Cortex of kidney (tissue), 1 donor: Measurements from ENCODE around the gene AK4.

Source experiments
- DNase-seq: peaks from one replicate; lab custom pipeline; 2025; lab: John Stamatoyannopoulos, UW

The AK4 gene

DNA sequence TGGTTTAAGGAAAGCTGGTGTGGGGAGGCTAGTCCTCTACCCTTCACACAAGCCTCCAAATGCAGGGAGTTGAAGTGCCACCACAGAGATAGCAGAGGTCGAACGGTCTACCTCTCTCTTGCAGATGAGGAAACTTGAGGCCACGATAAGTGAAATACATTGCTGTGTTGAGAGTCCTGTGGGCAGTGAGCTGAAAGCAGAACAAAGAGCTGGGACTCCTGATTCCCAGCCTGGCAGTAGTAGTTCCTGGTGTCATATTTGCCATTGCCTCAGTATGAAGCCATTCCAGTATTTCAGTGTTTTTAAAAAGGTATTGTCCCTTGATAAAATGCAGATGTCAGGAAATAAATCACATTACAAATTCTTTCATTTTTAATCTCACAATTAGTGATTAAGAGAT, 28.6 kb downstream of the AK4 start:
- no peak for DNase-seq

DNA sequence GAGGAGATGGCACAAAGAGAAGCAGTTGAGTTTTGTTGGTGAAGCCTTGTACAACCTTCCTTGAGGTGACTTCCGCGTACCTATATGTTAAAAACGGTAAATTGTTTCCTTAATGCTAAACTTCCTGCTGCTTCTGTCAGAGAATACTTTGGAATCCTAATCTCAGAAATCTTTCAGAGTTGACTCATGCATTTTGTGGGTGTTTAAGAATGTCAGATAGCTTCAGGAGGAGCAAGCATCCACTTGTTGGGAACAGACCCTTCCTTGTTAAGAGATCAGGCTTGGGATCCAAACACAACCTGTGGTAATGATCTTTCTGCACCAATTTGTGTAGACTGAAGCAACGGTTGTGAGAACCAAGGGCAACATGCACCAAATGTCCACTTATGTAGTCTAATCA, 29.5 kb downstream of the AK4 start:
- no peak for DNase-seq

DNA sequence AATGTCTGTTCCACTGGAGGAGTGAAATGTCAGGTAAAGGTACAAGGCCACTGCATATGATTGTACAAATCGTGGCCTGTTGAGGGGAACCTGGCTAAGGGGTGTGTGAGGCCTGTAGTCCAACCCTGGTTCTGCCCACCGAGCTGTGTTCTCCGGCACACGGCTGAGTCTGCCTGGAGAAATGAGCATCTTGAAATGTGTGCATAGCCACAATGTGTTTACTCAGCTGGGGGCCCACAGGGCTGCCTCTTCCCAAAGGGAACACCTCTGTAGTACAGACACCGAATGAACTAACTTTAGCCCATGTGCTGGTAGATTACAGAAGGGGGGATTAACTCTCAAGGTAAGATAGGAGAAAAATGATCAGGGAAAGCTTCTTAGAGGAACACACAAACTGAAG, 30.2 kb downstream of the AK4 start:
- no peak for DNase-seq

DNA sequence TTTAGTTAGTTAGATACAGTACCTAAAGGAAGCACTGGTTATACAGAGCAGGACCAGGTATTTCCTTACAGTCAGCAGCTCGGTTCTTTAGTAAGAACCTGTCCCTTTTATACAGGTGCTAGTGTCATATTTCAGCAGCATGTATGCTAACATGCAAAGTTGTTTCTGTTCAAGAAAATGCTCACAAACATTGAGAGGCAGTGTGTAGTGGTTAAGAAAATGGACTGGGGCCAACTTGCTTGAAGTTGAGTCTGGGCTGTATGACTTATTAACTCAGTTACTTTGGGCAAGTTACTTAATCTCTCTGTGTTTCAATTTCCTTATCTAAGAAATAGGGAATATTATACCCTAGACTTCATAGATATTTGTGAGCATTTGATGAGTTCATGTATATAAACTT, 31.1 kb downstream of the AK4 start:
- DNase-seq: no peak

DNA sequence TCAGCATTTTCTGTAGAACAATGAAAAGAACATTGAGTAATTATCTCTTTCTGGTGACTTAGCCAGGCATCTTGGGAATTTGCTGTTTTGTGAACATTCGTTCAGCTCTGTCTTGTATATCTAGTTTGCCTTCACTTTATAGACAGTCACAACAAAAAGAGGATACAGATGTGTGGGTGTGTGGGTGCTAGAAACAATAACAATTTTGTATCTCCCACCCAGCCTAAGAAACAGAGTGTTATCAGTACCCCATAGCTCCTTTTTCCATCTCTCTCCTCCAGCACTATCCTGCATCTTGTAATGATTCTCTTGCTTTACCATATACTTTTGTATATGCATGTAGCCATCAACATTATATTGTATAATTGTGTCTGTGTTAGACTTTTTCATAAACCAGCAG, 33.0 kb downstream of the AK4 start:
- no peak for DNase-seq

DNA sequence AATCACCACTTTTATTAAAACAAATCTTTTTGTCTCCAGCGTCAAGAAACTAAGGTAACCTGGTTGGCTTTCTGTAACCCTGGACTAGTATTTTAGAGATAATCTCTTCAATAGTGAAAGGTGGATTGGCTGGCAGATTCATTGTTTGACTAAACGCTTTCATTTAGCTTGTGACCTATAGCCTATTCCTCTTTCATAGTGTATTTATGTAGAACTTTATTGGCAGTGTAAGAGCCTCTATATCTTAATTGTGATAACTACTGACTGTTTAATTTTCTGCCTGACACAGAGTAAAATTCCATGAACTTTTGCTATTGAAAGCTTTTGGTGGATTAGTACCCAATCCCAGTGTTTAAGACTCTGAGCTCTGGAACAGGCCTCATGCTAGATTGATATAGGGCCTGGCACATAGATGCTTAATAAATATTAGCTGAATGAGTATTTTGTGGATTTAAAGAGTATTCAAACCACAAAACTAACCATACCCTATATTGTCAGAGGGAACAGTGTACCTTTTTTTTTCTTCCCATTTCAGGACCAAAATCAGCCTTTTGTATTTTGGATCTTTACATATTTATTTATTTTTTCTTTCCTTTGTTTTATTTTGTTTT, 34.8 kb downstream of the AK4 start:
- no peak for DNase-seq

DNA sequence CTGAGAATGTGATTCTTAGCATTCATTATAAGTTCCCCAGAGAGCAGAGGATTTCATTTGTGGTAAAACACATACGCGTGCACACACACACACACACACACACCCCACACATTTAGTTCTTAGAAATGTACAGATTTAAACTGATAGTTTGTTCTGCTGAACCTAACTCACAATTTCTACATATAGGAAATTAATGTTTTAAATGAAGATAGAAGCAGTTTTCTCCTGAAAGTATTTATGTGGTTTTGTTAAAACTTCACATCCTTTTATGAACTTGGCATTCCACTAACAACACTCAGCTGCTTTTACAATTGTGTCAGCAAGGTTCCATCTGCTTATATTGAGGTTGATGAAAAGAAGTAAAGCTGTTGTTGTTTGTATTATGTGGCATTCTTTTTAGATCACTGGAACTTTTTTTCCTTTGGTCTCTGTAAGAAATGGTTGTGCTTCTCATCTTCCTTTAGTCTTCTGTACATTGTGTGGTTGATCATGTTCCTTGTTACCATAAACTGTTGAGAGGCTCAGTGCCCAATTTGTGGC, 41.6 kb downstream of the AK4 start:
- no peak for DNase-seq

DNA sequence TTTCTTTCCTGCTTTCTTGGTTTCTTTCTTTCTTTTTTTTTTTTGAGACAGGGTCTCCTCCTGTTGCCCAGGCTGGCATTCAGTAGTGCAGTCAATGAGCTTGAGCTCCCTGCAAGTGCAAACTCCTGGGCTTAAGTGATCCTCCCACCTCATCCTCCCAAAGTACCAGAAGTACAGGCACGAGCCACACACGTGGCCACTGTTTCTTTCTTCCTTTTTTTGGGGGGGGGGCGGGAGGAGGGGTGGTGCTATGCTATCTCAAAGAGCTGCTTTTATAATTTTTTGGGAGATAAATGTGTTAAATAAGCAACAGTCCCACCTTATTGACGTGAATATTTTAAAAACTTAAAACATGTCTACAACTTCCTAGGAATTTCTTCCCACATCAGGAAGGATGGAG, 42.2 kb downstream of the AK4 start:
- no peak for DNase-seq

DNA sequence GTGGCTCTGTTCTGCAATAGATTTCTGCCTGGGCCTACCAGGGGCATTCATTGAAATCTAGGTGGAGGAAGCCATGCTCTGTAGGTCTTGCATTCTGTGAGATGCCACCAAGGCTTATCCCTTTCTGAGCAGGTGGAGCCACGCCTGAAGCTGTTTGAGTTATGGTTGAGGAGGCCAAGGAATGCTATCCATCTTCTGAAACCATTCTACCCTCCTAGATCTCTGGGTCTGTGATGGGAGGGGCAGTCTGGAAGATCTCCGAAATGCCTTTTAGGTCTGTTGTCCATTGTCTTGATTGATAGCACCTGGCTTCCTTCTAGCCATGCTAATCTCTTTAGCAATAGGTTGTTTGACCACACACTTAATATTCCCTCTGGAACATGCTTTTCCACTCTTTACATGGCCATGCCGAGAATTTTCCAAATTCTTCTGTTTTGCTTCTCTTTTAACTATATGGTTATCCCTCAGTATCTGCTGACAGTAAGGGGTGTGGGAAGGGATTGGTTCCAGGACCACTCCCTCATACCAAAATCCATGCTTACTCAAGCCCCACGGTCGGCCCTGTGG, 45.2 kb downstream of the AK4 start:
- no peak for DNase-seq

DNA sequence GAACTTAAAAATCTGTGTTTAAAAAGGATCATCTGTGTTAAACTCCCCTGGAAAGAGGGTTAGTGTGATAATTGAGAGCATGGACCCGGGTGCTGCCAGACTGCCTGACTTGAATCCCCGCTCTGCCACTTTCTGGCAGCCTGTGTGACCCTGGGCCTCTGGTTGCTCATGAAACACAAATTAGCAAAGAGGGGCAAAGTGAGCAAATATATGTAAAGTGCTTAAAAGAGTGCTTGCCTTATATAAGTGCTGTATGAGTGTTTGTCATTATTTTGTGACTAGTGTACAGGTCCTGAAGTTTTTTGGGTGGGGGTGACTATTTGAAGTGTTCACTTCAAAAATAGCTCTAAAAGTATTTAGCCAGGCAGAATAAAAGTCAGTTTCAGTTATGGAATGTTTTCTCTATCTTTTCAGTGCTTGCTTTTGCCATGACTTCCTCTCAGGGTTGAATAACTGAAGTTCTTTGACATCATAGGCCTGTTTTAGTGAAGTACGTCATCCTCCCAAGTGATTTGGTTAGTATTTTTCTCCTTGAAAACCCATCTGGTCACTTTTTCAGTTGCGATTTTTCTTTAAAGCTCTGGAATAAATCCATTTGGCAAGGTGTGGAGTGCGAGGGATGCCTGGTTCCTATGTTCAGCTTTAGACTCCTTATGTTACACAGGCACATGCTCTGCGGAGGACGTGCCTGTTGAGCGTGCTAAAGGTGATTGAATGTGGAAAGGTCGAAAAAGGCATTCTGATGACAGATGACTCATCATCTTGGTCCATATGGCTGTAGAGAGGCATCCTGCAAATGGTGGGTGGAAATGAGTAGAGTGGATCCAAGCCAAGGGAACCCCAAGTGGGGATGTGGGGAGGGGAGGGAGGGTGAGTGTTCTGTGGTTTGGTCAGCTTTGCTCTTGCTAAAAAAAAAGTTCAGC, 47.8 kb downstream of the AK4 start:
- DNase-seq: no peak

DNA sequence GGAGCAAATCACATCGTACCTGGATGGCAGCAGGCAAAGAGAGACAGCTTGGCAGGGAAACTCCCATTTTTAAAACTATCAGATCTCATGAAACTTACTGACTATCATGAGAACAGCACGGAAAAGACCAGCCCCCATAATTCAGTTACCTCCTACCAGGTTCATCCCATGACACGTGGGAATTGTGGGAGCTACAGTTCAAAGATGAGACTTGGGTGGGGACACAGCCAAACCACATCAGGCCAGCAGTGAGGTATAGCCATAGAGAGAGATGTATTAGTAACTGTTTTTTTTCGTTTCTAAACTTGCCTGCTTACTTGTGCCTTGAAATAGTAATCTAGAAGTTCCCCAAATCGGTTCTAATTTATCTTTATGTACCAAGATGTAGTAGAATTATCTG, 48.9 kb downstream of the AK4 start:
- DNase-seq: no peak

DNA sequence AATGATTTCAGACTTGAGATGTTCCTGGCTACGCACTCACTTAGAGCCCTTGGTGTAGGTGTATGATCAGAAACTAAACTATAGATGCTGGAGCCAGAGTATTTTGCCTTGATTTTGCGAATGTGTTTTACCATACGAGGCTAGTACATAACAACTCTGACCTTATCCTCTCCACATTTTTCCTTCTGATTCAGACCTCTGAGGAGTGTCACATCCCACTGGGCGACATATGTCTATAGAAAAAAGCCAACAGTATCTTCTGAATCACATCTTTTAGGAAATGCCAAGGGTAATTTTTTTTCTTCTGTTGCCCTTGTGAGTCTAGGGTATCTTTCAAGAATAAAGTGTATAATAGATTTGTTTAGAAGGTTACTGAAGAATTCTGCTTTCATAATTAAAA, 49.6 kb downstream of the AK4 start:
- DNase-seq: no peak

DNA sequence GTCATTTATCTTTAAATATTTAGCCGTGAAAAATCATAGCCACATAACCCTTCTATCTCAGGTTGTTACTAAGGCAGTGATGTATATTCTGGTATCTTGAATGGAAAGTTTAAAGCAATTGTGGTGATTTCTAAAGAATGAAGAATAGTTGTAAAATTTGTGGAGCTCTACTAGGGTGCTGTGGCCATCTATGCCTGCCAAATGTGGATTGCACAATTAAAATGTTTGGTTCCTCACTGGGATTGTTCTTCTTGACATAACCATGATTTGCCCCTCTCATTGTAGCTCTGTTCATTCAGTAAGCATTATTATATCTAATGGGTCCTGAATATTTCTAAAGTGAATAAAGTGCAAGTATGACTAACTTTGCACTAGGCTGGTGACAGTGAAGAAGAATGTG, 50.1 kb downstream of the AK4 start:
- DNase-seq: no peak

DNA sequence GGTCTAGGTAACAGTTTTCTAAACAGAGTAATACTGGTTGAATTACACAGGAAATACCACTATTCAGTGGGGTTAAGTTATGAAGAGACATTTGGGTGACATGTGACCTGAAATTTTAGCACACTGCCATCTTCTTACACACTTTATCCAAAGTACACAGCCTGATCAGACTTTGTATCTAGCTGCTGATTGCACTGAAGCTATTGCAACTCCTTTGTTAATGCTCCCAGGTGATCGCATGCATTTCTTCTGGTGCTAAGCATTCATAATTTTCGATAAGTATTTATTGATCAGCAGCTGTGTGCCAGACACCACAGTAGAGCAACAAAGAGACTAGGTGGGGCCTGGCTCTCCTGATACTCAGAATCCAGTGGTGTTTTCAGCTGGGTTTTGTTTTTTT, 52.4 kb downstream of the AK4 start:
- DNase-seq: no peak

DNA sequence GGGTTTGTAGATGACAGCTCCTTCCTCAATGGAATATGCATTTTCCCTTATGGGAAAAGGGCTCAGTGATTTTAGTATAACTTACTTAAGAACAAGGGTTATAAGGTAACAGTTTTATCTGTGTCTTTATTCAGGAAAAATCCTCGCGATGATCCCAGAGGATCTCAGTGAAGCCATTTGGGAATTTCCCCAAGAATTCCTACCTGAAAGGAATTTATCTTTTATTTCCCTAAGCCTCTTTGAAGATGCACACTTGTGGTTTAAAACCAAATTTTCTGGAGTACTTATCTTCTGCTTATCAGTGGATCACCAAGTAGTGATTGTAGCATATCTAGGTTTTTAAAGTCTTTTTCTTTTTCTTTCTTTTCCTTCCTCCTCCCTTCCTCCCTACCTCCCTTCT, 58.8 kb downstream of the AK4 start:
- no peak for DNase-seq

DNA sequence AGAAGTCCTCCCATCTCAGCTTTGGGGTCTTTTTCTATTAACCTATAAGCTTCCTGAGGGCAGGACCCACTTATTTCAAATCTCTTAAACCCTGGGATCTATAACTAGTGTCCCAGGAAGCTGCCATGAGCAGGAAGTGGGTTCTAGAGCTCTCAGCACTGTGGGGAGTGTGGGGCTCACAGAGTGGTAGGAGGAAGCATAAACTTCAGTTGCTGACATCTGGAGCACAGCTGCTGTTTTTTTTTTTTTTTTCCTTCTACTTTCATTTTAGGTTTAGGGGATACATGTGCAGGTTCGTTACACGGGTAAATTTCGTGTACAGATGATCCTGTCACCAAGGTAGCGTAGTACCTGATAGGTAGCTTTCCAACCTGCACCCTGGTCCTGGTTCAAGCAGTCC, 59.3 kb downstream of the AK4 start:
- DNase-seq: no peak

DNA sequence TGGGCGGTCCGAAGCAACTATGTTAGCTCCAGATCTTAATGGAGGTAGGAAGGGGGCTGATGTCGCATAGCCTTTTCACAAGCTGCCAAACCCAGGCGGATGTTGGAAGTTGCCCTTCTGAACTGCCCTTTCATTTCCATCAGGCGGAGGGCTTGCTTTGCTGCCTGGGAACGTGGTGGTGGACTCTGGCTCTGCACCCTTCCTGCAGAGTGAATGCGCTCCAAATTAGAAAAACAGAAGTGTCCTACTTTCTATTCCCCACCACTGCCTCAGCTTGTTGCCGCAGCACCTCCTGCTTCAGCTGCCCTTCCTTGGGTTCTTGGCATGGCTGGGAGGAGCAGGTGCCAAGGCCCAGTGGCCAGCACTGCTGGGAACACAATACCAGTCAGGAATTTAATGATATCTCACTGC, 60.6 kb downstream of the AK4 start:
- no peak for DNase-seq

DNA sequence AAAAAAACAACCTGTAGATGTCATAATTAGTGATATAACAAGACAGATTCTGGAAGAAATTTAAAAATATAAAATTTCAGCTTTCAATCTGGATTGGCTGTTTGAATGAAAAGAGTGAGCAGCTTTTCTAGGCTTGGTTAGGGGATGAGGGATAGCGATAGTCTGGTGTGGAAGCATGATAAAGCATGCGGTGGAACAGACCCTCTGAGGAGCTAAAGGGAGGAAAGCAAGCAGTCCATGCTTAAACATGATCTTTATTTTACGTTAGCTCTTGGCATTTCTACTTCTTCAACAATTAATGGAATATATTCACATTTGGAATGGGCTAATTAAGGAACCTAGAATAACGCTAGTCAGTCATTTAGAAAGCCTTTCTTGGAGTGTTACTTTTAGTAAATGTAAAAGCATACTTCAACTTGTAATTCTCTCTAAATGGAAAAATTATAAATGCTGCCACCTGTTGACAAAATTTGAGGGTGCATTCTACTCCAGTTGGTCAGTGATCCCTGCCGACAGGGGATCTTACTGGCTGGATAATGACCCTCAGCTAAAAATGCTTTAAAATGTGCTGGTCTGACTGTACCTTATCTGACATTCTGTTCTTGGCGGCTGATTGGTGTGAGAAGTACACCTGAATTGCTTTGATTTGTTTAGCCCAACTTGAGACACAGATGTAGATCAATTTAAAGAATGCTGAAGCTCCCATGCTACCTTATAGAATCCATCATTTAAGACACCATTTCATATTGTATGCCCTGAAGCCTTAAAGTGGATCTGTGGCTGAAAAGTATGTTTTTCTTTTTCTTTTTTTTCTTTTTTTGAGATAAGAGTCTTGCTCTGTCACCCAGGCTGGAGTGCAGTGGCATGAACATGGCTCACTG, 61.2 kb downstream of the AK4 start:
- DNase-seq: no peak

DNA sequence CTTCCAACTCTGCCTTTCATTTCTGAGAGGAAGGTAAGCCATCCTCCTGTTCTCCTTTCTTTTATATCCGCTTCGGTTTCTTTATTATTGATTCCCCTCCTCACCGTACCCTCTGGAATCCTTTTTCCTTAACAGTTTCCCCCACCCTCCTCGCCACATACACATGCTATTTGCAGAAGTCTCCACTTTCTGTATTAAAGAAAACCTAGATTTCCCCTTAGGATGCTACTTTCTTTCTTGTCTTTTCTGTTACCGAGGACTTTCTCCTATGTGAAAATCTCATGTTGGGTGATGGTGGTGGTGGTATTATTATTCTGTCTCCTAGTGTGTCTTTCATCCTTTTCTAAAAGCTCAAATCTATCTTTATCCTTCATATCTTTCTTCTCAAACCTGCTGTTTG, 62.3 kb downstream of the AK4 start:
- no peak for DNase-seq

DNA sequence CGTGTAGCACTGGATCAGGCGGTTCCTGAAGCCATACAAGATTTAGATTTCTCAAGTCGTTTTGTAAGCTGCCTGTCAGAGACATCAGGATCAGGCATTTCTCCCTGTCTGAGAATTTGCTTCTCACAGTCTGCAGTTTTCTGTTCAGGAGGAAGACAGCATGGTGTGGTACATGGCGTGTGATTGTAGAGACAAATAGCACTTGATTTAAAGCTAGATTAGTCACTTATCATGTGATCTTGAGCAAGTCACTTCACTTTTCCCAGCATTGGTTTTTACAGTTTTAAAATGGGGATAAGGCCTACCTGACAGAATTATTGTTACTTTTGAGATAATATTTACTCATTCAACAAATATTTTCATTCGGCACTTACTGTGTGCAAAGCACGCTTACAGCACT, 63.3 kb downstream of the AK4 start:
- DNase-seq: no peak

DNA sequence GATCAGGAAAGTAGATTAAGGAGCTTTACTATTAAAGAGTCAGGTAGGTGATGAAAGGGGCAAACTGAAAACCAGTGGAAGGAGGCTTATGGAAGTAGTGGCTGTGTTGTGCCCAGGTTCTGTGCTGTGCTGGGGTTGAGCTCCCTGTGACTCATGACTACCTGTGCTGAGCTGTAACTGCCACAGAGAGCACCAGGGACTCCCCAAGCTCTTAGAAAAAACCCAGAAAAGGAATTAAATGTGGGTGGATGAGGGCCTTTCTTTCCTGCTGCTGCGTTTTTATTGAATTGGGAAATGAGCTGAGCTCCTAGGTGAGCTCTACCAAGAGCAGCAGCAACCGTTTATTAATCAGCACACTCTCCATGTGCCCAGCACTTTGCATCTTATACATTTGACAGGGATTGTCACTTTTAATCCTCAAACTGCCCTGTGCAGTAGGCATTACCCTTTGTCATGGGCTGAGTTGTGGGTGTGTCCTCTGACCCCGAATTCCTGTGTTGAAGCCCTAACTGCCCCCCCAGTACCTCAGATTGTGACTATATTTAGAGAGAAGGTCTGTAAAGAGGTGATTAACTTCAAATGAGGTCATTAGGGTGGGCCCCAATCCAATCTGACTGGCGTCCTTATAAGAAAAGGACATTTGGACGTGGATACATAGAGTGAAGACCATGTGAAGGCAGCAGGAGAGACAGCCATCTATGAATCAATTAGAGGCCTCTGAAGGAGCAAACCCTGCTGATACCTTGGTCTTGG, 65.4 kb downstream of the AK4 start:
- no peak for DNase-seq
